ENCODE measurements around the gene SNU13.

GRCh38 chr22:41700108-41700364 is 11.4 kb upstream of the SNU13 start:
- TF ChIP-seq CTCF (conservative IDR thresholded peaks at IDR 0.05; ENCODE audit: low read depth, low read length) (no peak), BHLHE40 (IDR thresholded peaks at IDR 0.05; ENCODE audit: low read depth, low read length) (no peak), RAD21 (IDR thresholded peaks at IDR 0.05; ENCODE audit: low read length) (no peak), USF2 (IDR thresholded peaks at IDR 0.05; ENCODE audit: low read depth, low read length) (no peak), POLR2A (IDR thresholded peaks at IDR 0.05; ENCODE audit: low read depth, low read length) (no peak), CHD1 (IDR thresholded peaks at IDR 0.05; ENCODE audit: low read depth, low read length) (no peak), CEBPB (IDR thresholded peaks at IDR 0.05; ENCODE audit: low read depth, low read length) (no peak), NFE2L2 (IDR thresholded peaks at IDR 0.05; ENCODE audit: low read depth, low read length) (no peak)

All from IMR-90 (cell line).